ENCODE measurements around the gene BMAL2. TPM values are rescaled to one million over a fixed set of nuclear protein-coding genes. Genes with fewer than 3 reads are reported as not detected.
A peak's percentile ranks its signal among the peaks of the same experiment; 100 is the strongest.

The BMAL2 gene
- total RNA-seq, 1 experiment from 2014 or later: 43.9 TPM

GRCh38 chr12:27331291-27331926 is 1.2 kb upstream of the BMAL2 start:
- Histone ChIP-seq H3K4me3 (ENCODE audit: low read depth in 2 of 2, low read length in 2 of 2) (peak overlapping the region in 1 of 2 experiments; percentile 81; a peak in 2 of 4 replicates), H3K27me3 (ENCODE audit: control insufficient read depth, insufficient read depth, low read length) (no peaks in the 10 kb centered on the region), H3K4me1 (ENCODE audit: control insufficient read depth, insufficient read depth, low read length) (peaks cover 39% of the 10 kb centered on the region), H3K36me3 (ENCODE audit: control insufficient read depth, insufficient read depth, low read length) (no peaks in the 10 kb centered on the region), H3K27ac (ENCODE audit: low read length) (peak overlapping the region; percentile 75), H3K9me3 (ENCODE audit: control insufficient read depth, insufficient read depth, low read depth, low read length) (no peaks in the 10 kb centered on the region)
- DNase-seq (ENCODE audit: low read depth, low spot score) (peak; percentile 89), ATAC-seq (peak; percentile 63)
- in situ Hi-C loops (cut with HindIII; ENCODE audit: low pct_unique_long_range_greater_than_20kb, low sequenced_read_pairs) (no loop called here), intact Hi-C loops (cut with micrococcal nuclease; ENCODE audit: unreplicated experiment) (loop anchor here (10.0 kb wide), 2 partner anchors 53 to 373 kb away; no protein-coding TSS in a partner anchor)
- BruUV-seq (replicated peaks): TSS peak; percentile 79
- ChIA-PET POLR2A (interaction anchor here (0.6 kb wide), 1 partner anchor 25 kb away, joined by 4 read pairs; no protein-coding TSS in a partner anchor), CTCF (interaction anchor here (0.6 kb wide), 1 partner anchor 1213 kb away, joined by 3 read pairs; no protein-coding TSS in a partner anchor)
- no peak for TF ChIP-seq SIN3A (IDR thresholded peaks at IDR 0.05; ENCODE audit: borderline replicate concordance, insufficient read depth, low read depth, low read length)
- no peak for TF ChIP-seq CTCF (IDR thresholded peaks at IDR 0.05)
- no peak for TF ChIP-seq TCF7L2 (IDR thresholded peaks at IDR 0.05; ENCODE audit: low read depth, low read length)
- no peak for TF ChIP-seq REST (IDR thresholded peaks at IDR 0.05; ENCODE audit: insufficient read depth in 1 of 2, low read depth in 2 of 2, low read length in 1 of 2)
- TF ChIP-seq POLR2AphosphoS5 (IDR thresholded peaks at IDR 0.05; ENCODE audit: low read depth, low read length): 0 out of 2 replicates have a peak, but pooled peaks have one; percentile 19

- H3K9me3 ChIP-seq (ENCODE audit: control insufficient read depth, insufficient read depth, low read depth, low read length): no peaks in the 10 kb centered on the region
- no peak for DNase-seq (ENCODE audit: low read depth, low spot score)
- ATAC-seq: peak; percentile 9
- ChIA-PET POLR2A (interaction anchor here (1.0 kb wide), 1 partner anchor 57 kb away, joined by 13 read pairs; no protein-coding TSS in a partner anchor), CTCF (interaction anchor here (0.8 kb wide), 1 partner anchor 26 kb away, joined by 3 read pairs; no protein-coding TSS in a partner anchor)
- intact Hi-C loops (cut with micrococcal nuclease; ENCODE audit: unreplicated experiment) (loop anchor here (10.0 kb wide), 2 partner anchors 53 to 373 kb away; no protein-coding TSS in a partner anchor), in situ Hi-C loops (cut with HindIII; ENCODE audit: low pct_unique_long_range_greater_than_20kb, low sequenced_read_pairs) (no loop called here)
- H3K4me1 ChIP-seq (ENCODE audit: control insufficient read depth, insufficient read depth, low read length): peaks cover 39% of the 10 kb centered on the region
- peak overlapping the region; percentile 75 for H3K27ac ChIP-seq (ENCODE audit: low read length)
- H3K4me3 ChIP-seq (ENCODE audit: low read depth in 2 of 2, low read length in 2 of 2): peak overlapping the region; percentile 66 to 81
- H3K27me3 ChIP-seq (ENCODE audit: control insufficient read depth, insufficient read depth, low read length): no peaks in the 10 kb centered on the region
- no peak for TF ChIP-seq POLR2AphosphoS5 (IDR thresholded peaks at IDR 0.05; ENCODE audit: low read depth, low read length)
- TF ChIP-seq REST (IDR thresholded peaks at IDR 0.05; ENCODE audit: insufficient read depth in 1 of 2, low read depth in 2 of 2, low read length in 1 of 2): no peak
- no peak for TF ChIP-seq SIN3A (IDR thresholded peaks at IDR 0.05; ENCODE audit: borderline replicate concordance, insufficient read depth, low read depth, low read length)
- no peak for TF ChIP-seq CTCF (IDR thresholded peaks at IDR 0.05)
- no peak for TF ChIP-seq TCF7L2 (IDR thresholded peaks at IDR 0.05; ENCODE audit: low read depth, low read length)
- H3K36me3 ChIP-seq (ENCODE audit: control insufficient read depth, insufficient read depth, low read length): no peaks in the 10 kb centered on the region
- BruUV-seq (replicated peaks): no TSS peak
Measured at GRCh38 chr12:27331927-27332324, 710 bp upstream of the BMAL2 start.
